IPS-15b (cell line): Measurements from ENCODE around the gene NCKAP5.

ENCODE experiments used
- H3K27me3 ChIP-seq: one replicate; pipeline ENCODE4 v1.6.1; 2013; ENCODE audit warnings: low read length; ENCODE audit not compliant: control insufficient read depth, insufficient read depth
- H3K36me3 ChIP-seq: one replicate; pipeline ENCODE4 v1.6.1; 2013; ENCODE audit warnings: low read length; ENCODE audit not compliant: control insufficient read depth, insufficient read depth
- H3K4me1 ChIP-seq: one replicate; pipeline ENCODE4 v1.6.1; 2013; ENCODE audit warnings: mild to moderate bottlenecking, low read length; ENCODE audit not compliant: control insufficient read depth, insufficient read depth
- H3K4me3 ChIP-seq: one replicate; pipeline ENCODE4 v1.5.1; 2013; ENCODE audit warnings: low read depth, low read length
- H3K9ac ChIP-seq: one replicate; pipeline ENCODE4 v1.6.1; 2013; ENCODE audit warnings: low read depth, mild to moderate bottlenecking, low read length
- H3K9me3 ChIP-seq: one replicate; pipeline ENCODE4 v1.6.1; 2013; ENCODE audit warnings: mild to moderate bottlenecking, low read length; ENCODE audit not compliant: control insufficient read depth, insufficient read depth

The NCKAP5 gene

GRCh38 chr2:132664096-132664495, 904.2 kb downstream of the NCKAP5 start:
- Histone ChIP-seq H3K4me3 (no peak overlapping the region), H3K36me3 (no peaks in the 10 kb centered on the region), H3K27me3 (peaks cover 30% of the 10 kb centered on the region), H3K4me1 (no peaks in the 10 kb centered on the region), H3K9me3 (no peaks in the 10 kb centered on the region), H3K9ac (no peak overlapping the region)

DNA sequence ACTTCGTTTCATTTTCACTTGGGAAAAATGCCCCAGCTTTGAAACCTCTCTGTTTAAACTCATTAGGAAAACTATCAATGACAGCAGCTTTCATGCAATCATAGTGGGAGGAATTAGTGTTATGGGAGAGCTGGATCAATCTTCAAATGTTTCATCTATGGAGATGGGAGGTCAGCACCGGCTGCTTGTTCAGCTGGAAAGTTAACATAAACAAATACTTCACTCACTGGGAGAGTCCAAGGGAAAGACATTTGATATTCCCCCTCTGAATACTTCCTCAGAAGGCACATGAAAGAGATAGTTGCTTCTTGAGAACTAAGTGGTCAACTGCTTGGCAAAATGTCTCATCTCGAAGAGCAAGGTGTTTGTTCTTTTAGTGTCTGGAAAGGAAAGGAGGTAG, 905.5 kb downstream of the NCKAP5 start:
- Histone ChIP-seq H3K27me3 (peaks cover 16% of the 10 kb centered on the region), H3K36me3 (no peaks in the 10 kb centered on the region), H3K4me3 (no peak overlapping the region), H3K9ac (no peak overlapping the region), H3K9me3 (no peaks in the 10 kb centered on the region), H3K4me1 (no peaks in the 10 kb centered on the region)

- Histone ChIP-seq H3K36me3 (no peaks in the 10 kb centered on the region), H3K4me1 (no peaks in the 10 kb centered on the region), H3K9ac (no peak overlapping the region), H3K9me3 (no peaks in the 10 kb centered on the region), H3K27me3 (no peaks in the 10 kb centered on the region), H3K4me3 (no peak overlapping the region)
Measured at GRCh38 chr2:132659331-132659730, 908.9 kb downstream of the NCKAP5 start.

DNA sequence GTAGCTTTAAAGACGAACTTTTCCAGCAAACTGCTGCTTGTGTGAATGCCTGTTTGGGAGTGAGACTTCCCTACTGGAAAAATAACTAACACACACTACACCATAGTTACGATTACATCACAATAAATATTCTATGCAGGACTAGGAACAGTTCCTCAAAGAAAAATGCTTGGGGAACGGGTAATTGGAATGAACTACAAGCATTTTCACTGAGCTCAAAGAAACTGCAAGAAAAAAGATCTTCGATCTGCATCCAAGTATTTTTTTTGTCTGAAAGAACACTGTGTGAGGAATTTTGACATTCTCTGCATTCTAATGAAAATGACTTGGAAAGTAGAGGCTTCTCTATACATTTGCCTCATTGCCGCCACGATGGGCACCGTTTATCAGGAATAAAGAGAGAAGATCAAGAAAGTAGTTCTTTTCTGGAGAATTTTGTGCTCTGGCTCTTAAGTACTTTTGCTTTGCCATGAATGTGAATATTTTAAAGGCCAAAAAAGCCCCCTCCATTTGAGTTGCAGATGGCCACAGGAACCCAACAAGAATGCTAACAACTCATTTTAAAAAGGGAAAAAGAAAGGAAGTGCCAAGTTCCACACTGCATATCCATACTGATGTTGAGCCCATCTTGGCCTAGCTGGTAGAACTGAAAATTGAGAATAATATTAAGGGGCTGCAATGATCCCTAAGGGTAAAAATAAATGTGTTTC, 911.8 kb downstream of the NCKAP5 start:
- Histone ChIP-seq H3K36me3 (no peaks in the 10 kb centered on the region), H3K4me3 (no peak overlapping the region), H3K4me1 (no peaks in the 10 kb centered on the region), H3K9ac (no peak overlapping the region), H3K9me3 (no peaks in the 10 kb centered on the region), H3K27me3 (no peaks in the 10 kb centered on the region)

GRCh38 chr2:132654968-132655367, 913.3 kb downstream of the NCKAP5 start:
- H3K36me3 ChIP-seq, result no peaks in the 10 kb centered on the region
- no peak overlapping the region for H3K4me3 ChIP-seq
- no peak overlapping the region for H3K9ac ChIP-seq
- H3K9me3 ChIP-seq, result no peaks in the 10 kb centered on the region
- H3K27me3 ChIP-seq, result no peaks in the 10 kb centered on the region
- H3K4me1 ChIP-seq, result no peaks in the 10 kb centered on the region

DNA sequence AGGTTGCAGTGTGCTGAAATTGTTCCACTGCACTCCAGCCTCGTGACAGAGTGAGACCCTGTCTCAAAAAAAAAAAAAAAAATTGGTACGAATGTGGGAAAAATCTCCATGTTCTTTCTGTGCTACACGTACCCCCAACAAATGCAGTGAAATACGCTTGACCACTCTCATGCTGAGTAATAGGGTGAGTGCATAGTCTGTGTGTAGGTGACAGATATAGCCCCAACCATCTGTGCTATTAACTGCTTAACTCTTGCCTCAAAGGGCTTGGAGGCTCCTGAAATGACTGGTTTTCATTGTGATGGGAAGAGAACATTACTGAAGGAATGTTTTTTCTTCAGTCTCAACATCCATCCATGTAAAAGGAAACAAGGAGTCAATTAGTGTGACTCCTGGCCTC, 913.9 kb downstream of the NCKAP5 start:
- Histone ChIP-seq H3K36me3 (no peaks in the 10 kb centered on the region), H3K27me3 (no peaks in the 10 kb centered on the region), H3K9ac (no peak overlapping the region), H3K4me3 (no peak overlapping the region), H3K4me1 (no peaks in the 10 kb centered on the region), H3K9me3 (no peaks in the 10 kb centered on the region)

GRCh38 chr2:132652474-132652873, 915.8 kb downstream of the NCKAP5 start:
- Histone ChIP-seq H3K4me3 (no peak overlapping the region), H3K27me3 (no peaks in the 10 kb centered on the region), H3K9ac (no peak overlapping the region), H3K9me3 (no peaks in the 10 kb centered on the region), H3K36me3 (no peaks in the 10 kb centered on the region), H3K4me1 (no peaks in the 10 kb centered on the region)

DNA sequence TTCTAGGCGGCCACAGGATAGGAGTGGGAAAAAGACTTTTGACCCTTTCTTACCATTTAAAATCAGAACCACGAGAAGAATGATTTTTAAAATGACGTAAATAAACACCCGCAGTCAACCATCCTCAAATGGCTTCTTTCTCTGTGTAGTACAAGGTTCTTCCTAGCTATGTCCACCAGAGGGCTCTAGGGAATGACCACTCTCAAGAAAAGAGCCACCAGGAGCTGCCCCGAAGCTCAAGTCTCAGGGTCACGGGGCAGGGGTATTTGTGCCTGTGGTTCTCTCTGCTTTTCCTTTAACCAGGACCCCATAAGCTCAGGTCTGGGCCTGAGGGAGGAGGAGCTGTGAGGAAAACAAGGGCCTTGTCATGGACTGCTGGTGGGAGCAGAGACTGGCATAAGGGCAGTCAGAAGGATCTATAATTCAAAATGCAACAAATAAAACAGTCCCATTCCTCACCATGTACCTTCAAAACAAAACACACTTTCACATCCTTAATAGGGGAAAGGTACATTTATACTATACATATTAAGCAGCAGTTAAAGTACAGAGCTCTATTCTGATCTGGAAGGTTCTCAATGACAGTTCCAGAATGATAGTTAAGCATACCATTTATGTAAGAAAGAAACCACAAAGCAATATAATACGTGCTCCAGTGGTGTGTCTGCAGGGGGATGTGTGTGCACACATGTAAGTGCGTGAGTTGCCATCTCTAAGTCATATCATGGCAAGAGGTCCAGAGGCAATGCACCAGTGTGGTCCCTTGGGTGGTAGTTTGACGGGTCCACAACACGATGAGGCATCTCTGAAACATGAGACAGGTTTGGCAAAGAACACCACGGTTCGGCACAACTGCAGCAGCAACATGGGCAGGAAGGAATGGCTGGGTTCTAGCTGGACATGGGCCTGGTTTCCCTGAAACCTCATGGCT, 916.9 kb downstream of the NCKAP5 start:
- no peaks in the 10 kb centered on the region for H3K27me3 ChIP-seq
- no peak overlapping the region for H3K4me3 ChIP-seq
- no peaks in the 10 kb centered on the region for H3K9me3 ChIP-seq
- no peaks in the 10 kb centered on the region for H3K36me3 ChIP-seq
- no peaks in the 10 kb centered on the region for H3K4me1 ChIP-seq
- no peak overlapping the region for H3K9ac ChIP-seq

DNA sequence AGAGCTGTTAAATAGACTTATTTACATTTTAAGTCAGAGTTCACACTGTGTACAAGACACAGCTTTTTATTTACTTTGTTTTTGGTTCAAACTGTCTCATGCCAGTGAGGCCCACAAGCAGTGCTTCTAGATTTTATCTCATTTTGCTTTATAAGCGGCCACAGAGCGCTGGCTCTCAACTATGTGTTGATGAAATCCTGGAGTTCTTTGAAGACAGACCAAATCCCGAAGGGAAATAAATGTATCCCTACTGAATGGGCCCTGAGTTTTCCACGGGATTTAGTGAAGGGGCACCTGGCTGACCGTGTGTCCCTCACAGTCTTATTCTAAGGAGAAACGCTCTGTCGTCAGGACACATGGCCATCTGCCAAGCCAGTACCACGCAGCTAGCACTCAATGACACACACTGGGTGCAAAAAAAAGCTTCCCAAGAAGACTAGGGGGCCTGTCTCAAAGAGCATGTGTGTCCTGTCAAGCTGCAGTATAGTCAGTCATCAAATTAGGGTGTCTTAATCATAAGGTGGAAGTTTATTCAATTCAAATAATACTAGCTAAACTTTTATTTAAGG, 921.6 kb downstream of the NCKAP5 start:
- Histone ChIP-seq H3K36me3 (no peaks in the 10 kb centered on the region), H3K4me3 (no peak overlapping the region), H3K9ac (no peak overlapping the region), H3K9me3 (no peaks in the 10 kb centered on the region), H3K27me3 (no peaks in the 10 kb centered on the region), H3K4me1 (peaks cover 5% of the 10 kb centered on the region)

- Histone ChIP-seq H3K4me1 (peaks cover 5% of the 10 kb centered on the region), H3K4me3 (no peak overlapping the region), H3K27me3 (no peaks in the 10 kb centered on the region), H3K36me3 (no peaks in the 10 kb centered on the region), H3K9me3 (no peaks in the 10 kb centered on the region), H3K9ac (no peak overlapping the region)
Measured at GRCh38 chr2:132645722-132646539, 922.3 kb downstream of the NCKAP5 start.

GRCh38 chr2:132645176-132645575, 923.1 kb downstream of the NCKAP5 start:
- Histone ChIP-seq H3K27me3 (no peaks in the 10 kb centered on the region), H3K4me3 (no peak overlapping the region)

More at GRCh38 chr2:132645176-132645575, 923.1 kb downstream of the NCKAP5 start:
- no peaks in the 10 kb centered on the region for H3K36me3 ChIP-seq
- H3K9me3 ChIP-seq, result no peaks in the 10 kb centered on the region
- H3K4me1 ChIP-seq, result peaks cover 5% of the 10 kb centered on the region
- no peak overlapping the region for H3K9ac ChIP-seq
